HepG2 (cell line): ENCODE measurements around the gene TMEM164. TPM values are rescaled to one million over a fixed set of nuclear protein-coding genes. Genes with fewer than 3 reads are reported as not detected.
A peak's percentile ranks its signal among the peaks of the same experiment; 100 is the strongest.

ENCODE experiments used
- BCL6 ChIP-seq: IDR thresholded peaks from 2 replicates; pipeline ENCODE4 v1.6.1; 2016; ENCODE audit warnings: missing genetic modification reagents, missing compliant biosample characterization
- ELF3 ChIP-seq: IDR thresholded peaks from 2 replicates; pipeline ENCODE4 v1.6.1; 2016; ENCODE audit warnings: missing genetic modification reagents, missing compliant biosample characterization
- EP300 ChIP-seq, 3 experiments: sonication (generic) in 1 of 3; formaldehyde crosslinking in 1 of 3; IDR thresholded peaks; 2 replicates each; pipeline versions ENCODE4 v1.5.1 to v1.6.1; 2011 to 2020; ENCODE audit warnings: low read depth in 2 of 3, low read length in 2 of 3, borderline replicate concordance in 1 of 3, improper control_type of control experiment in 1 of 3, mild to moderate bottlenecking in 1 of 3, missing genetic modification reagents in 1 of 3, moderate library complexity in 1 of 3
- FOXA1 ChIP-seq, 2 experiments: fragments of 450-650 bp in 1 of 2; sonication (generic) in 1 of 2; formaldehyde crosslinking in 1 of 2; IDR thresholded peaks; 2 replicates each; pipeline versions ENCODE4 v1.4.0 to v1.6.1; 2016 to 2020; ENCODE audit warnings: missing genetic modification reagents in 1 of 2
- FOXA3 ChIP-seq: IDR thresholded peaks from 2 replicates; pipeline ENCODE4 v1.6.1; 2016; ENCODE audit warnings: missing genetic modification reagents, missing compliant biosample characterization
- GZF1 ChIP-seq: sonication (generic); formaldehyde crosslinking; IDR thresholded peaks from 2 replicates; pipeline ENCODE4 v1.5.1; 2020; ENCODE audit warnings: mild to moderate bottlenecking, missing genetic modification reagents
- ISL2 ChIP-seq: sonication (generic); formaldehyde crosslinking; IDR thresholded peaks from 2 replicates; pipeline ENCODE4 v1.5.0; 2020; ENCODE audit warnings: missing genetic modification reagents
- MED1 ChIP-seq: sonication (generic); formaldehyde crosslinking; IDR thresholded peaks from 2 replicates; pipeline ENCODE4 v1.4.0; 2020; ENCODE audit warnings: missing genetic modification reagents
- ONECUT2 ChIP-seq: sonication (generic); formaldehyde crosslinking; IDR thresholded peaks from 2 replicates; pipeline ENCODE4 v1.4.0; 2020; ENCODE audit warnings: missing genetic modification reagents
- POLR2AphosphoS2 ChIP-seq: IDR thresholded peaks from 2 replicates; pipeline ENCODE4 v1.6.1; 2011; ENCODE audit warnings: low read depth, low read length, improper control_type of control experiment
- RARA ChIP-seq: IDR thresholded peaks from 2 replicates; pipeline ENCODE4 v1.6.1; 2016; ENCODE audit warnings: missing genetic modification reagents, missing compliant biosample characterization
- SAP130 ChIP-seq: IDR thresholded peaks from 2 replicates; pipeline ENCODE4 v1.6.1; 2016; ENCODE audit warnings: low read depth
- SETDB1 ChIP-seq: sonication (generic); formaldehyde crosslinking; IDR thresholded peaks from 2 replicates; pipeline ENCODE4 v1.5.1; 2020; ENCODE audit warnings: missing genetic modification reagents, mild to moderate bottlenecking, borderline replicate concordance
- SNRNP70 ChIP-seq: fragments of 200-400 bp; formaldehyde crosslinking; IDR thresholded peaks from 2 replicates; pipeline ENCODE4 v1.6.1; 2017; ENCODE audit warnings: mild to moderate bottlenecking, low read depth, low read length, moderate library complexity
- STAG1 ChIP-seq: sonication (generic); formaldehyde crosslinking; IDR thresholded peaks from 2 replicates; pipeline ENCODE4 v1.4.0; 2020; ENCODE audit warnings: missing genetic modification reagents
- TBX2 ChIP-seq: sonication (generic); formaldehyde crosslinking; IDR thresholded peaks from 2 replicates; pipeline ENCODE4 v1.5.0; 2020; ENCODE audit warnings: missing genetic modification reagents, mild to moderate bottlenecking, borderline replicate concordance
- XRCC5 ChIP-seq: fragments of 200-400 bp; formaldehyde crosslinking; optimal IDR thresholded peaks from 2 replicates; pipeline ENCODE3; 2017; ENCODE audit warnings: mild to moderate bottlenecking, low read length
- ZNF331 ChIP-seq: sonication (generic); formaldehyde crosslinking; IDR thresholded peaks from 2 replicates; pipeline ENCODE4 v1.4.0; 2020; ENCODE audit warnings: missing genetic modification reagents
- polyA plus RNA-seq, 8 experiments: library from polyadenylated mRNA; depleted of rRNA in 3 of 8; stranded (reverse) in 7 of 8; unstranded in 1 of 8; fragments of >200 nt; fragmentation: Illumina TruSeq in 4 of 8; extraction: Trizol in 4 of 8; gene quantifications; 2 replicates each; pipeline versions ENCODE4 v1.2.1 to v1.2.3, GENCODE V29; 2011 to 2016; ENCODE audit warnings: low read depth in 4 of 8, missing spikeins in 1 of 8, mixed read lengths in 1 of 8; ENCODE audit not compliant: insufficient read depth in 1 of 8
- total RNA-seq, 5 experiments: library from RNA; depleted of rRNA; stranded (reverse); fragments of >200 nt; fragmentation: Illumina TruSeq; extraction: Trizol; gene quantifications; 2 replicates each; pipeline ENCODE4 v1.2.3, GENCODE V29; 2016; ENCODE audit warnings: low read depth in 1 of 5
- TF ChIP-seq, protein P1 (sequence below): sonication (generic); formaldehyde crosslinking; IDR thresholded peaks from 2 replicates; pipeline ENCODE4 v1.4.0; 2020; ENCODE audit warnings: mild to moderate bottlenecking, missing genetic modification reagents, borderline replicate concordance
- TF ChIP-seq, protein P2 (sequence below): sonication (generic); formaldehyde crosslinking; conservative IDR thresholded peaks from 2 replicates; pipeline ENCODE4 v1.4.0; 2020; ENCODE audit warnings: mild to moderate bottlenecking, missing genetic modification reagents, moderate library complexity

Gene TMEM164
- total and polyA plus RNA-seq, 2 of the 13 experiments (the other 11 are each of a cell fraction or from before 2014, with no cell fraction given), result 5.8 to 13.2 TPM

DNA sequence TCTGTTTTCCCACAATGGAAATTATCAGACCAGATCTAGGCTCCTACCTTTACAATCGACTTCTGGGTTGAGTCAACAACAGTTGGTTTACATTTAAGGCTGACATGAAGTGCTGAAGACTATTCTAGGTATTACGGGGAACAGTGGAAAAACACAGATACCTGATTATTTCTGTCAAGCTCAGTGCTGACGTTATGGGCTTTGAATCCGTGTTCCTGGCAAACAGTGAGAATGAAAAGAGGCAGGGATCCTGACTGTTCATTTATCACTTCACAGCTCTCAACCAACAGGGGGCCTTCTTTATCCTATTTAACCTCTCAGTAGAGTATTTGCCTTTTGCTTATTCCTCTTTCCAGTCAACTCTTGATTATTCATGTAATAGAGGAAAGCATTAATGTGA lies 43.1 kb downstream of the TMEM164 start (continued):
- TF ChIP-seq STAG1 (CRISPR knock-in tag), result peak; percentile 33
- TF ChIP-seq POLR2AphosphoS2, result no peak
- 0 out of 2 replicates have a peak, but pooled peaks have one; percentile 24 for TF ChIP-seq BCL6 (CRISPR knock-in tag)
- TF ChIP-seq, protein P1, sequence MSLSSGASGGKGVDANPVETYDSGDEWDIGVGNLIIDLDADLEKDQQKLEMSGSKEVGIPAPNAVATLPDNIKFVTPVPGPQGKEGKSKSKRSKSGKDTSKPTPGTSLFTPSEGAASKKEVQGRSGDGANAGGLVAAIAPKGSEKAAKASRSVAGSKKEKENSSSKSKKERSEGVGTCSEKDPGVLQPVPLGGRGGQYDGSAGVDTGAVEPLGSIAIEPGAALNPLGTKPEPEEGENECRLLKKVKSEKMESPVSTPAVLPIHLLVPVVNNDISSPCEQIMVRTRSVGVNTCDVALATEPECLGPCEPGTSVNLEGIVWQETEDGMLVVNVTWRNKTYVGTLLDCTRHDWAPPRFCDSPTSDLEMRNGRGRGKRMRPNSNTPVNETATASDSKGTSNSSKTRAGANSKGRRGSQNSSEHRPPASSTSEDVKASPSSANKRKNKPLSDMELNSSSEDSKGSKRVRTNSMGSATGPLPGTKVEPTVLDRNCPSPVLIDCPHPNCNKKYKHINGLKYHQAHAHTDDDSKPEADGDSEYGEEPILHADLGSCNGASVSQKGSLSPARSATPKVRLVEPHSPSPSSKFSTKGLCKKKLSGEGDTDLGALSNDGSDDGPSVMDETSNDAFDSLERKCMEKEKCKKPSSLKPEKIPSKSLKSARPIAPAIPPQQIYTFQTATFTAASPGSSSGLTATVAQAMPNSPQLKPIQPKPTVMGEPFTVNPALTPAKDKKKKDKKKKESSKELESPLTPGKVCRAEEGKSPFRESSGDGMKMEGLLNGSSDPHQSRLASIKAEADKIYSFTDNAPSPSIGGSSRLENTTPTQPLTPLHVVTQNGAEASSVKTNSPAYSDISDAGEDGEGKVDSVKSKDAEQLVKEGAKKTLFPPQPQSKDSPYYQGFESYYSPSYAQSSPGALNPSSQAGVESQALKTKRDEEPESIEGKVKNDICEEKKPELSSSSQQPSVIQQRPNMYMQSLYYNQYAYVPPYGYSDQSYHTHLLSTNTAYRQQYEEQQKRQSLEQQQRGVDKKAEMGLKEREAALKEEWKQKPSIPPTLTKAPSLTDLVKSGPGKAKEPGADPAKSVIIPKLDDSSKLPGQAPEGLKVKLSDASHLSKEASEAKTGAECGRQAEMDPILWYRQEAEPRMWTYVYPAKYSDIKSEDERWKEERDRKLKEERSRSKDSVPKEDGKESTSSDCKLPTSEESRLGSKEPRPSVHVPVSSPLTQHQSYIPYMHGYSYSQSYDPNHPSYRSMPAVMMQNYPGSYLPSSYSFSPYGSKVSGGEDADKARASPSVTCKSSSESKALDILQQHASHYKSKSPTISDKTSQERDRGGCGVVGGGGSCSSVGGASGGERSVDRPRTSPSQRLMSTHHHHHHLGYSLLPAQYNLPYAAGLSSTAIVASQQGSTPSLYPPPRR (CRISPR knock-in tag), result 0 out of 2 replicates have a peak, but pooled peaks have one; percentile 33
- TF ChIP-seq EP300 (IDR thresholded peaks at IDR 0.05; ENCODE audit: low read depth in 2 of 2, low read length in 2 of 2), result peak in 1 of 2 experiments; percentile 41; a peak in 1 of 4 replicates
- TF ChIP-seq EP300 (CRISPR knock-in tag; IDR thresholded peaks at IDR 0.05; ENCODE audit: borderline replicate concordance), result no peak
- TF ChIP-seq, protein P2, sequence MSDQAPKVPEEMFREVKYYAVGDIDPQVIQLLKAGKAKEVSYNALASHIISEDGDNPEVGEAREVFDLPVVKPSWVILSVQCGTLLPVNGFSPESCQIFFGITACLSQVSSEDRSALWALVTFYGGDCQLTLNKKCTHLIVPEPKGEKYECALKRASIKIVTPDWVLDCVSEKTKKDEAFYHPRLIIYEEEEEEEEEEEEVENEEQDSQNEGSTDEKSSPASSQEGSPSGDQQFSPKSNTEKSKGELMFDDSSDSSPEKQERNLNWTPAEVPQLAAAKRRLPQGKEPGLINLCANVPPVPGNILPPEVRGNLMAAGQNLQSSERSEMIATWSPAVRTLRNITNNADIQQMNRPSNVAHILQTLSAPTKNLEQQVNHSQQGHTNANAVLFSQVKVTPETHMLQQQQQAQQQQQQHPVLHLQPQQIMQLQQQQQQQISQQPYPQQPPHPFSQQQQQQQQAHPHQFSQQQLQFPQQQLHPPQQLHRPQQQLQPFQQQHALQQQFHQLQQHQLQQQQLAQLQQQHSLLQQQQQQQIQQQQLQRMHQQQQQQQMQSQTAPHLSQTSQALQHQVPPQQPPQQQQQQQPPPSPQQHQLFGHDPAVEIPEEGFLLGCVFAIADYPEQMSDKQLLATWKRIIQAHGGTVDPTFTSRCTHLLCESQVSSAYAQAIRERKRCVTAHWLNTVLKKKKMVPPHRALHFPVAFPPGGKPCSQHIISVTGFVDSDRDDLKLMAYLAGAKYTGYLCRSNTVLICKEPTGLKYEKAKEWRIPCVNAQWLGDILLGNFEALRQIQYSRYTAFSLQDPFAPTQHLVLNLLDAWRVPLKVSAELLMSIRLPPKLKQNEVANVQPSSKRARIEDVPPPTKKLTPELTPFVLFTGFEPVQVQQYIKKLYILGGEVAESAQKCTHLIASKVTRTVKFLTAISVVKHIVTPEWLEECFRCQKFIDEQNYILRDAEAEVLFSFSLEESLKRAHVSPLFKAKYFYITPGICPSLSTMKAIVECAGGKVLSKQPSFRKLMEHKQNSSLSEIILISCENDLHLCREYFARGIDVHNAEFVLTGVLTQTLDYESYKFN (CRISPR knock-in tag), result peak; percentile 57
- no peak for TF ChIP-seq SNRNP70
- peak; percentile 21; the same call in 1 of the 2 replicates for TF ChIP-seq MED1
- TF ChIP-seq SETDB1 (CRISPR knock-in tag), result no peak
- peak; percentile 48; the same call in 1 of the 2 replicates for TF ChIP-seq ISL2 (CRISPR knock-in tag)
- peak; percentile 89; the same call in 1 of the 2 replicates for TF ChIP-seq GZF1 (CRISPR knock-in tag)
- TF ChIP-seq ONECUT2 (CRISPR knock-in tag), result peak; percentile 32; the same call in 1 of the 2 replicates
- TF ChIP-seq TBX2 (CRISPR knock-in tag), result peak; percentile 23; the same call in 1 of the 2 replicates
- TF ChIP-seq XRCC5, result no peak
- peak; percentile 9; the same call in 1 of the 2 replicates for TF ChIP-seq ZNF331 (CRISPR knock-in tag)
- no peak for TF ChIP-seq ELF3 (CRISPR knock-in tag)
- TF ChIP-seq FOXA3 (CRISPR knock-in tag), result peak; percentile 63
- TF ChIP-seq FOXA1 (IDR thresholded peaks at IDR 0.05), result no peak
- peak; percentile 51 for TF ChIP-seq FOXA1 (CRISPR knock-in tag; IDR thresholded peaks at IDR 0.05)
- TF ChIP-seq SAP130 (CRISPR knock-in tag), result peak; percentile 32; the same call in 1 of the 2 replicates
- 0 out of 2 replicates have a peak, but pooled peaks have one; percentile 9 for TF ChIP-seq RARA (CRISPR knock-in tag)
